ENCODE data around the gene WDR72. TPM values are rescaled to one million over a fixed set of nuclear protein-coding genes. Genes with fewer than 3 reads are reported as not detected.

The WDR72 gene
- total RNA-seq, 4 donors from 2014 or later = 1.0 to 8.6 (median 4.4) TPM

- Histone ChIP-seq H3K27me3 (no peaks in the 10 kb centered on the region), H3K27ac (no peak overlapping the region), H3K4me1 (no peaks in the 10 kb centered on the region), H3K9me3 (no peaks in the 10 kb centered on the region), H3K4me3 (no peak overlapping the region), H3K36me3 (no peaks in the 10 kb centered on the region)
- TF ChIP-seq CTCF (IDR thresholded peaks at IDR 0.05) (no peak), EP300 (IDR thresholded peaks at IDR 0.05) (no peak)
- WGBS = 71% methylated on average over 4 of the region's 4 CpGs
- no peak for DNase-seq (ENCODE audit: low spot score in 2 of 2)
Observed at GRCh38 chr15:53498996-53499395, 260.5 kb downstream of the WDR72 start.

GRCh38 chr15:53490341-53490740 lies 269.1 kb downstream of the WDR72 start:
- no peak overlapping the region for H3K4me3 ChIP-seq
- H3K9me3 ChIP-seq = no peaks in the 10 kb centered on the region
- no peak for DNase-seq (ENCODE audit: low spot score in 2 of 2)
- H3K27me3 ChIP-seq = no peaks in the 10 kb centered on the region
- H3K36me3 ChIP-seq = no peaks in the 10 kb centered on the region
- TF ChIP-seq POLR2A (IDR thresholded peaks at IDR 0.05) (no peak), EP300 (IDR thresholded peaks at IDR 0.05) (no peak), POLR2AphosphoS5 (IDR thresholded peaks at IDR 0.05) (no peak), CTCF (IDR thresholded peaks at IDR 0.05) (no peak)
- H3K27ac ChIP-seq = no peak overlapping the region
- no peaks in the 10 kb centered on the region for H3K4me1 ChIP-seq

GRCh38 chr15:53482055-53482454 lies 277.4 kb downstream of the WDR72 start:
- DNase-seq (ENCODE audit: low spot score in 2 of 2) = no peak
- H3K4me3 ChIP-seq = no peak overlapping the region
- no peaks in the 10 kb centered on the region for H3K9me3 ChIP-seq
- WGBS = 83% methylated on average over 1 of the region's 1 CpG
- H3K27ac ChIP-seq = no peak overlapping the region
- TF ChIP-seq EP300 (IDR thresholded peaks at IDR 0.05) (no peak), POLR2AphosphoS5 (IDR thresholded peaks at IDR 0.05) (no peak), CTCF (IDR thresholded peaks at IDR 0.05) (no peak), POLR2A (IDR thresholded peaks at IDR 0.05) (no peak)
- H3K36me3 ChIP-seq = no peaks in the 10 kb centered on the region
- H3K27me3 ChIP-seq = no peaks in the 10 kb centered on the region
- no peaks in the 10 kb centered on the region for H3K4me1 ChIP-seq

GRCh38 chr15:53477981-53478766 lies 281.3 kb downstream of the WDR72 start:
- no peak for TF ChIP-seq CTCF (IDR thresholded peaks at IDR 0.05)
- no peak for TF ChIP-seq EP300 (IDR thresholded peaks at IDR 0.05)
- no peak for TF ChIP-seq POLR2A (IDR thresholded peaks at IDR 0.05)
- TF ChIP-seq POLR2AphosphoS5 (IDR thresholded peaks at IDR 0.05) = no peak
- 85% methylated on average over 9 of the region's 9 CpGs for WGBS
- H3K4me3 ChIP-seq = no peak overlapping the region
- DNase-seq (ENCODE audit: low spot score in 2 of 2) = no peak
- no peaks in the 10 kb centered on the region for H3K27me3 ChIP-seq
- H3K27ac ChIP-seq = no peak overlapping the region
- no peaks in the 10 kb centered on the region for H3K9me3 ChIP-seq
- no peaks in the 10 kb centered on the region for H3K36me3 ChIP-seq
- H3K4me1 ChIP-seq = no peaks in the 10 kb centered on the region

GRCh38 chr15:53473886-53474285 lies 285.6 kb downstream of the WDR72 start:
- Histone ChIP-seq H3K36me3 (no peaks in the 10 kb centered on the region), H3K27ac (no peak overlapping the region), H3K4me1 (no peaks in the 10 kb centered on the region), H3K9me3 (no peaks in the 10 kb centered on the region), H3K4me3 (no peak overlapping the region), H3K27me3 (no peaks in the 10 kb centered on the region)
- 67% methylated on average over 1 of the region's 1 CpG for WGBS
- DNase-seq (ENCODE audit: low spot score in 2 of 2) = no peak
- no peak for TF ChIP-seq EP300 (IDR thresholded peaks at IDR 0.05)
- no peak for TF ChIP-seq POLR2AphosphoS5 (IDR thresholded peaks at IDR 0.05)
- TF ChIP-seq POLR2A (IDR thresholded peaks at IDR 0.05) = no peak
- TF ChIP-seq CTCF (IDR thresholded peaks at IDR 0.05) = no peak
